Smooth muscle cell (in vitro differentiated cells): ENCODE measurements around the gene IGFBP4. TPM values are rescaled to one million over a fixed set of nuclear protein-coding genes. Genes with fewer than 3 reads are reported as not detected.
A peak's percentile ranks its signal among the peaks of the same experiment; 100 is the strongest.

Experiments
- DNase-seq: peaks from one replicate; lab custom pipeline; 2025; ENCODE audit not compliant: unreplicated experiment; lab: John Stamatoyannopoulos, UW
- H2AFZ ChIP-seq: fragments of 200-600 bp; sonication (generic); 2 replicates; pipeline ENCODE4 v1.6.0; 2016; ENCODE audit warnings: antibody characterized with exemption, low read depth, mild to moderate bottlenecking
- H3F3A ChIP-seq: fragments of 200-600 bp; sonication (generic); 2 replicates; pipeline ENCODE4 v1.6.0; 2017; ENCODE audit warnings: antibody characterized with exemption, low read depth
- H3K27ac ChIP-seq: fragments of 200-600 bp; sonication (generic); 2 replicates; pipeline ENCODE4 v1.5.1; 2016; ENCODE audit warnings: low read depth, mild to moderate bottlenecking
- H3K27me3 ChIP-seq: fragments of 200-600 bp; sonication (generic); 2 replicates; pipeline ENCODE4 v1.6.1; 2016; ENCODE audit warnings: low read depth, mild to moderate bottlenecking
- H3K36me3 ChIP-seq: fragments of 200-600 bp; sonication (generic); 2 replicates; pipeline ENCODE4 v1.5.1; 2016; ENCODE audit warnings: low read depth
- H3K4me1 ChIP-seq: fragments of 200-600 bp; sonication (generic); 2 replicates; pipeline ENCODE4 v1.5.1; 2016; ENCODE audit warnings: low read depth
- H3K4me2 ChIP-seq: fragments of 200-600 bp; sonication (generic); 2 replicates; pipeline ENCODE4 v1.6.0; 2016; ENCODE audit warnings: mild to moderate bottlenecking
- H3K4me3 ChIP-seq: fragments of 200-600 bp; sonication (generic); 2 replicates; pipeline ENCODE4 v1.5.1; 2016; ENCODE audit warnings: mild to moderate bottlenecking
- H3K79me2 ChIP-seq: fragments of 200-600 bp; sonication (generic); 2 replicates; pipeline ENCODE4 v1.6.0; 2016; ENCODE audit warnings: low read depth, mild to moderate bottlenecking
- H3K9ac ChIP-seq: fragments of 200-600 bp; sonication (generic); 2 replicates; pipeline ENCODE4 v1.6.0; 2016; ENCODE audit warnings: low read depth
- H3K9me3 ChIP-seq: fragments of 200-600 bp; sonication (generic); replicated peaks from 2 replicates; pipeline ENCODE4 v1.5.1; 2016; ENCODE audit warnings: low read depth
- H4K20me1 ChIP-seq: fragments of 200-600 bp; sonication (generic); 2 replicates; pipeline ENCODE4 v1.6.0; 2016; ENCODE audit warnings: low read depth
- CTCF ChIP-seq: fragments of 200-600 bp; sonication (generic); IDR thresholded peaks from 2 replicates; pipeline ENCODE4 v1.5.1; 2017; ENCODE audit warnings: borderline replicate concordance, mild to moderate bottlenecking, antibody characterized with exemption; ENCODE audit not compliant: insufficient read depth, poor library complexity, severe bottlenecking
- WGBS: methylation state at CpG from one replicate; pipeline ENCODE4 v1.1.7; 2016; ENCODE audit warnings: low lambda C conversion rate; 5-methylcytosine and 5-hydroxymethylcytosine counted together
- polyA plus RNA-seq: library from polyadenylated mRNA; unstranded; fragments of >200 nt; fragmentation: Nextera tagmentation; extraction: Ambion mirVana; gene quantifications from 2 replicates; pipeline ENCODE4 v1.2.1, GENCODE V29; 2016
- total RNA-seq: library from RNA; depleted of rRNA; stranded (reverse); fragments of >200 nt; gene quantifications from 2 replicates; pipeline ENCODE4 v1.2.3, GENCODE V29; 2014

IGFBP4 gene
- total and polyA plus RNA-seq, 2 experiments from 2014 or later, result 91.0 to 305 TPM

GRCh38 chr17:40443988-40444899 is 994 bp downstream of the IGFBP4 start:
- Histone ChIP-seq H3K36me3 (no peaks in the 10 kb centered on the region), H3K79me2 (peaks cover 35% of the 10 kb centered on the region), H3F3A (no peaks in the 10 kb centered on the region), H4K20me1 (peaks cover 29% of the 10 kb centered on the region), H3K4me1 (peaks cover 16% of the 10 kb centered on the region), H3K4me3 (peak overlapping the region; percentile 54), H3K9me3 (no peaks in the 10 kb centered on the region), H2AFZ (peak overlapping the region; percentile 7), H3K9ac (peak overlapping the region; percentile 55), H3K27me3 (no peaks in the 10 kb centered on the region), H3K27ac (peak overlapping the region; percentile 13), H3K4me2 (peak overlapping the region; percentile 97)
- 16% methylated on average over 15 of the region's 15 CpGs for WGBS
- TF ChIP-seq CTCF, result no peak
- no peak for DNase-seq

- Histone ChIP-seq H3K9me3 (no peaks in the 10 kb centered on the region), H3K36me3 (no peaks in the 10 kb centered on the region), H3K4me2 (peak overlapping the region; percentile 97), H3K27me3 (no peaks in the 10 kb centered on the region), H3K9ac (no peak overlapping the region), H3K79me2 (peaks cover 47% of the 10 kb centered on the region), H2AFZ (no peak overlapping the region), H3K27ac (no peak overlapping the region), H3K4me1 (peaks cover 18% of the 10 kb centered on the region), H3F3A (no peaks in the 10 kb centered on the region), H4K20me1 (peaks cover 45% of the 10 kb centered on the region), H3K4me3 (peak overlapping the region; percentile 54)
- no peak for DNase-seq
- TF ChIP-seq CTCF, result peak; percentile 3
- WGBS, result 87% methylated on average over 11 of the region's 11 CpGs
Measured at GRCh38 chr17:40445751-40446468, 2.7 kb downstream of the IGFBP4 start.

GRCh38 chr17:40447148-40447644 is 3.9 kb downstream of the IGFBP4 start:
- DNase-seq, result no peak
- Histone ChIP-seq H3K27ac (no peak overlapping the region), H3K4me1 (peaks cover 18% of the 10 kb centered on the region), H4K20me1 (peaks cover 58% of the 10 kb centered on the region), H3K79me2 (peaks cover 47% of the 10 kb centered on the region), H2AFZ (no peak overlapping the region), H3K4me3 (no peak overlapping the region), H3K36me3 (no peaks in the 10 kb centered on the region), H3K4me2 (no peak overlapping the region), H3F3A (no peaks in the 10 kb centered on the region), H3K27me3 (no peaks in the 10 kb centered on the region), H3K9ac (no peak overlapping the region), H3K9me3 (no peaks in the 10 kb centered on the region)
- WGBS, result 82% methylated on average over 8 of the region's 8 CpGs
- TF ChIP-seq CTCF, result no peak
